Endothelial cell of umbilical vein (primary cell): ENCODE results near the gene OSBPL9. TPM values are rescaled to one million over a fixed set of nuclear protein-coding genes. Genes with fewer than 3 reads are reported as not detected.

Source experiments
- BruUV-seq: library from RNA; stranded (reverse); fragments of 400-500 nt; replicated peaks from 2 replicates; lab custom pipeline; 2021; lab: Mats Ljungman, UMichigan
- CTCF ChIA-PET: fragments of 300-600, 350-600 bp; sonication (Branson Sonifier 250); formaldehyde crosslinking; loops from one replicate; lab custom pipeline; 2021; ENCODE audit warnings: antibody characterized with exemption, inconsistent platforms; lab: Charles Lee
- POLR2A ChIA-PET: fragments of 300-600, 350-600 bp; sonication (Branson Sonifier 250); formaldehyde crosslinking; loops from one replicate; lab custom pipeline; 2021; ENCODE audit warnings: antibody characterized with exemption, inconsistent platforms; lab: Charles Lee
- DNase-seq: peaks from one replicate; pipeline ENCODE4 v3.0.0-alpha.2; 2011; ENCODE audit warnings: low read depth, low spot score
- FAIRE-seq: peaks from 2 replicates; lab custom pipeline; 2011; peaks lifted over from hg19 to GRCh38; lab: Jason Lieb, UNC
- H2AFZ ChIP-seq: 2 replicates; pipeline ENCODE4 v1.6.0; 2012; ENCODE audit warnings: low read depth, low read length, control low read depth, inconsistent platforms
- H3K27ac ChIP-seq: 2 replicates; pipeline ENCODE4 v1.5.1; 2011; ENCODE audit warnings: low read depth, mild to moderate bottlenecking, control low read depth, low read length, moderate library complexity; ENCODE audit not compliant: insufficient read depth
- H3K27me3 ChIP-seq, 2 experiments: 2 replicates each; pipeline versions ENCODE4 v1.6.0 to v1.6.1; 2011; ENCODE audit warnings: low read length in 2 of 2, mixed read lengths in 1 of 2; ENCODE audit not compliant: control insufficient read depth in 2 of 2, insufficient read depth in 2 of 2
- H3K36me3 ChIP-seq, 2 experiments: 2 replicates in 1 of 2; 3 replicates in 1 of 2; pipeline ENCODE4 v1.5.1; 2011; ENCODE audit warnings: low read length in 2 of 2, mild to moderate bottlenecking in 1 of 2, moderate library complexity in 1 of 2; ENCODE audit not compliant: control insufficient read depth in 2 of 2, insufficient read depth in 2 of 2; ENCODE audit errors: extremely low read depth in 1 of 2
- H3K4me1 ChIP-seq: 3 replicates; pipeline ENCODE4 v1.5.1; 2011; ENCODE audit warnings: mild to moderate bottlenecking, low read length; ENCODE audit not compliant: control insufficient read depth, insufficient read depth; ENCODE audit errors: extremely low read depth
- H3K4me2 ChIP-seq: 2 replicates; pipeline ENCODE4 v1.6.1; 2011; ENCODE audit warnings: low read length, control low read depth, mixed read lengths; ENCODE audit not compliant: insufficient read depth
- H3K4me3 ChIP-seq, 3 experiments: fragments of 200-600 bp in 1 of 3; sonication (generic), shearing (Covaris generic) in 1 of 3; replicated peaks in 1 of 3; 2 replicates each; pipeline ENCODE4 v1.5.1; 2011 to 2016; ENCODE audit warnings: control low read depth in 3 of 3, low read length in 3 of 3, mild to moderate bottlenecking in 2 of 3, inconsistent platforms in 1 of 3, low read depth in 1 of 3, moderate library complexity in 1 of 3; ENCODE audit not compliant: insufficient read depth in 1 of 3
- H3K79me2 ChIP-seq: 2 replicates; pipeline ENCODE4 v1.6.0; 2012; ENCODE audit warnings: low read length, inconsistent platforms; ENCODE audit not compliant: control insufficient read depth, insufficient read depth
- H3K9ac ChIP-seq: replicated peaks from 2 replicates; pipeline ENCODE3; 2011; ENCODE audit warnings: low read length, control low read depth; ENCODE audit not compliant: insufficient read depth; ENCODE audit errors: extremely low read depth
- H3K9me1 ChIP-seq: replicated peaks from 3 replicates; pipeline ENCODE4 v1.6.0; 2011; ENCODE audit warnings: mild to moderate bottlenecking, low read length; ENCODE audit not compliant: control insufficient read depth, insufficient read depth; ENCODE audit errors: extremely low read depth
- H3K9me3 ChIP-seq: replicated peaks from 2 replicates; pipeline ENCODE4 v1.5.1; 2012; ENCODE audit warnings: low read length, inconsistent platforms; ENCODE audit not compliant: control insufficient read depth, insufficient read depth
- H4K20me1 ChIP-seq: replicated peaks from 2 replicates; pipeline ENCODE3; 2011; ENCODE audit warnings: mild to moderate bottlenecking, low read length; ENCODE audit not compliant: control insufficient read depth, insufficient read depth; ENCODE audit errors: extremely low read depth
- EZH2 ChIP-seq: IDR thresholded peaks from 2 replicates; pipeline ENCODE4 v1.6.1; 2012; ENCODE audit warnings: borderline replicate concordance, low read depth, mild to moderate bottlenecking, moderate library complexity, low read length, inconsistent platforms; ENCODE audit not compliant: severe bottlenecking
- FOS ChIP-seq: IDR thresholded peaks from 2 replicates; pipeline ENCODE4 v1.6.1; 2011; ENCODE audit warnings: mild to moderate bottlenecking, low read length, moderate library complexity, borderline replicate concordance; ENCODE audit not compliant: insufficient read depth
- GATA2 ChIP-seq: IDR thresholded peaks from 2 replicates; pipeline ENCODE4 v1.7.0; 2011; ENCODE audit warnings: low read depth, mild to moderate bottlenecking, moderate library complexity, mixed read lengths, low read length; ENCODE audit not compliant: insufficient read length, insufficient read depth
- JUN ChIP-seq: IDR thresholded peaks from 2 replicates; pipeline ENCODE4 v1.6.1; 2011; ENCODE audit warnings: borderline replicate concordance, low read depth; ENCODE audit not compliant: insufficient read length, insufficient read depth
- MYC ChIP-seq: IDR thresholded peaks from one replicate; pipeline ENCODE4 v1.6.1; 2011; ENCODE audit warnings: mild to moderate bottlenecking, low read depth, low read length
- POLR2A ChIP-seq: IDR thresholded peaks from 2 replicates; pipeline ENCODE4 v1.6.1; 2012; ENCODE audit warnings: low read depth, mild to moderate bottlenecking, control low read depth, low read length
- POLR2AphosphoS5 ChIP-seq: IDR thresholded peaks from 2 replicates; pipeline ENCODE4 v1.6.1; 2012; ENCODE audit warnings: low read depth, mild to moderate bottlenecking, control low read depth, low read length, moderate library complexity; ENCODE audit not compliant: insufficient read depth
- dilution Hi-C: fragments of 300-500 bp; cut with MboI; formaldehyde crosslinking; loops from one replicate; pipeline ENCODE4 v1.15.0; 2019; ENCODE audit warnings: low sequenced_read_pairs; ENCODE audit not compliant: extremely low pct_ligation_motif_present
- intact Hi-C: fragments of 100-400 bp; cut with micrococcal nuclease; formaldehyde crosslinking; loops from one replicate; pipeline ENCODE4 v1.10.0; 2022
- polyA plus RNA-seq, 4 experiments: library from polyadenylated mRNA; depleted of rRNA in 3 of 4; stranded (reverse) in 3 of 4; unstranded in 1 of 4; fragments of >200 nt; gene quantifications; 2 replicates each; pipeline versions ENCODE4 v1.2.1 to v1.2.3, GENCODE V29; 2011 to 2012; ENCODE audit warnings: missing spikeins in 1 of 4
- total RNA-seq: library from RNA; stranded (reverse); gene quantifications from 2 replicates; pipeline ENCODE4 v1.2.3, GENCODE V29; 2021
- TF ChIP-seq, protein P1 (sequence below): IDR thresholded peaks from 2 replicates; pipeline ENCODE4 v1.6.1; 2011; ENCODE audit not compliant: insufficient read depth, insufficient read length
- TF ChIP-seq, protein P2 (sequence below), 2 donors: IDR thresholded peaks; 1 replicate in 1 of 2; 2 replicates in 1 of 2; pipeline ENCODE4 v1.5.1; 2011; ENCODE audit warnings: low read length in 2 of 2, mild to moderate bottlenecking in 2 of 2, moderate library complexity in 2 of 2, control low read depth in 1 of 2, inconsistent platforms in 1 of 2, low read depth in 1 of 2; ENCODE audit not compliant: insufficient read depth in 1 of 2; ENCODE audit errors: extremely low read depth in 1 of 2

The OSBPL9 gene
- total and polyA plus RNA-seq, 2 donors (not counting 3 experiments of a cell fraction or from before 2014, with no cell fraction given) = 46.2 to 80.3 TPM

DNA sequence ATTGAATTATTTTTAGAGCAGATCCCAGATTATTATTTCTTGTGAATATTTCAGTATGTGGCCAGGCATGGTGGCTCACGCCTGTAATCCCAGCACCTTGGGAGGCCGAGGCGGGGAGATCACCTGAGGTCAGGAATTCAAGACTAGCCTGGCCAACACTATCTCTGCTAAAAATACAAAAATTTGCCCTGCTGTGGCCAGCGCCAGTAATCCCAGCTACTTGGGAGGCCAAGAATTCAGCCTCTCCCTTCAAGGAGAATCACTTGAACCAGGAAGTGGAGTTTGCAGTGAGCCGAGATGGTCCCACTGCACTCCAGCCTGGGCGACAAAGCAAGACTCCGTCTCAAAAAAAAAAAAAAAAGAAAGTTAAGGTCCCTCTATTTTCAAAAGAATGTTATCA, 4.3 kb downstream of the OSBPL9 start:
- Histone ChIP-seq H3K9ac (no peak overlapping the region), H3K4me3 (no peak overlapping the region), H4K20me1 (no peaks in the 10 kb centered on the region), H3K27me3 (no peaks in the 10 kb centered on the region), H3K9me3 (no peaks in the 10 kb centered on the region), H3K79me2 (peaks cover 40% of the 10 kb centered on the region), H3K9me1 (no peaks in the 10 kb centered on the region), H3K4me1 (peaks cover 33% of the 10 kb centered on the region), H3K4me2 (no peak overlapping the region), H3K27ac (no peak overlapping the region), H2AFZ (no peak overlapping the region), H3K36me3 (no peaks in the 10 kb centered on the region)
- ChIA-PET CTCF (interaction anchor here (1.3 kb wide), 1 partner anchor 109 kb away, joined by 3 read pairs; no protein-coding TSS in a partner anchor), POLR2A (interaction anchor here (0.6 kb wide), 1 partner anchor 50 kb away, joined by 3 read pairs; no protein-coding TSS in a partner anchor)
- BruUV-seq = no TSS peak
- TF ChIP-seq, protein P1, sequence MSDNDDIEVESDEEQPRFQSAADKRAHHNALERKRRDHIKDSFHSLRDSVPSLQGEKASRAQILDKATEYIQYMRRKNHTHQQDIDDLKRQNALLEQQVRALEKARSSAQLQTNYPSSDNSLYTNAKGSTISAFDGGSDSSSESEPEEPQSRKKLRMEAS = no peak
- TF ChIP-seq POLR2AphosphoS5 = no peak
- TF ChIP-seq, protein P2, sequence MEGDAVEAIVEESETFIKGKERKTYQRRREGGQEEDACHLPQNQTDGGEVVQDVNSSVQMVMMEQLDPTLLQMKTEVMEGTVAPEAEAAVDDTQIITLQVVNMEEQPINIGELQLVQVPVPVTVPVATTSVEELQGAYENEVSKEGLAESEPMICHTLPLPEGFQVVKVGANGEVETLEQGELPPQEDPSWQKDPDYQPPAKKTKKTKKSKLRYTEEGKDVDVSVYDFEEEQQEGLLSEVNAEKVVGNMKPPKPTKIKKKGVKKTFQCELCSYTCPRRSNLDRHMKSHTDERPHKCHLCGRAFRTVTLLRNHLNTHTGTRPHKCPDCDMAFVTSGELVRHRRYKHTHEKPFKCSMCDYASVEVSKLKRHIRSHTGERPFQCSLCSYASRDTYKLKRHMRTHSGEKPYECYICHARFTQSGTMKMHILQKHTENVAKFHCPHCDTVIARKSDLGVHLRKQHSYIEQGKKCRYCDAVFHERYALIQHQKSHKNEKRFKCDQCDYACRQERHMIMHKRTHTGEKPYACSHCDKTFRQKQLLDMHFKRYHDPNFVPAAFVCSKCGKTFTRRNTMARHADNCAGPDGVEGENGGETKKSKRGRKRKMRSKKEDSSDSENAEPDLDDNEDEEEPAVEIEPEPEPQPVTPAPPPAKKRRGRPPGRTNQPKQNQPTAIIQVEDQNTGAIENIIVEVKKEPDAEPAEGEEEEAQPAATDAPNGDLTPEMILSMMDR (IDR thresholded peaks at IDR 0.05; ENCODE audit: extremely low read depth in 1 of 2, insufficient read depth in 1 of 2, low read depth in 1 of 2, low read length in 2 of 2) = no peak
- no peak for TF ChIP-seq POLR2A
- TF ChIP-seq GATA2 = no peak
- no peak for TF ChIP-seq EZH2
- no peak for TF ChIP-seq FOS
- no peak for TF ChIP-seq JUN
- no peak for TF ChIP-seq MYC
- intact Hi-C loops (no loop called here), dilution Hi-C loops (no loop called here)
- FAIRE-seq (no peak), DNase-seq (no peak)
